Heart right ventricle (tissue), 16 donors: Measurements from ENCODE around the gene QTRT2. TPM values are rescaled to one million over a fixed set of nuclear protein-coding genes. Genes with fewer than 3 reads are reported as not detected.

Source experiments
- ATAC-seq, 8 donors: fragments of 200-7000 bp; cut with Tn5 transposase; one replicate each; pipeline ENCODE4 v1.9.1; 2020; ENCODE audit warnings: mild to moderate bottlenecking in 8 of 8, moderate library complexity in 8 of 8, moderate number of reproducible peaks in 1 of 8
- DNase-seq, 2 donors: peaks; one replicate each; pipeline ENCODE4 v3.0.0-alpha.2; 2020
- H3K27ac ChIP-seq, 10 donors: fragments of 200-600 bp; sonication (generic) in 2 of 10; one replicate each; pipeline versions ENCODE4 v1.5.0 to v1.8.0; 2020 to 2022; ENCODE audit warnings: mild to moderate bottlenecking in 3 of 10
- H3K27me3 ChIP-seq, 7 donors: fragments of 200-600 bp; one replicate each; pipeline ENCODE4 v1.8.0; 2021 to 2022; ENCODE audit warnings: mild to moderate bottlenecking in 2 of 7
- H3K36me3 ChIP-seq, 9 donors: fragments of 200-600 bp; sonication (generic) in 1 of 9; one replicate each; pipeline versions ENCODE4 v1.5.0 to v1.8.0; 2020 to 2022; ENCODE audit warnings: mild to moderate bottlenecking in 2 of 9
- H3K4me1 ChIP-seq, 9 donors: fragments of 200-600 bp; sonication (generic) in 1 of 9; one replicate each; pipeline versions ENCODE4 v1.5.0 to v1.8.0; 2020 to 2022; ENCODE audit warnings: mild to moderate bottlenecking in 4 of 9
- H3K4me3 ChIP-seq, 10 donors: fragments of 200-600 bp; sonication (generic) in 2 of 10; one replicate each; pipeline versions ENCODE4 v1.5.0 to v1.8.0; 2020 to 2022; ENCODE audit warnings: mild to moderate bottlenecking in 7 of 10, moderate library complexity in 2 of 10
- H3K9me3 ChIP-seq, 11 donors: fragments of 200-600 bp in 10 of 11; sonication (generic) in 2 of 11; one replicate each; pipeline versions ENCODE4 v1.5.0 to v1.8.0; 2013 to 2022; ENCODE audit warnings: mild to moderate bottlenecking in 2 of 11, control low read depth in 1 of 11, moderate library complexity in 1 of 11
- CTCF ChIP-seq, 9 donors: fragments of 200-600 bp; sonication (generic) in 2 of 9; IDR thresholded peaks; one replicate each; pipeline versions ENCODE4 v1.5.0 to v1.8.0; 2021 to 2022; ENCODE audit warnings: antibody characterized with exemption in 9 of 9, mild to moderate bottlenecking in 5 of 9, moderate library complexity in 1 of 9
- WGBS, 2 donors: extraction: QIAGEN DNeasy Blood & Tissue Kit; methylation state at CpG; one replicate each; pipeline ENCODE4 v1.1.7; 2013; ENCODE audit warnings: inconsistent platforms in 1 of 2; 5-methylcytosine and 5-hydroxymethylcytosine counted together
- intact Hi-C, 10 donors: fragments of 100-400 bp; cut with DNase I; formaldehyde crosslinking; loops; one replicate each; pipeline versions ENCODE4 v1.11.1 to v1.14.2; 2022
- polyA plus RNA-seq, 2 donors: library from polyadenylated mRNA; stranded (reverse); fragments of 200-250 nt; gene quantifications; one replicate each; pipeline ENCODE4 v1.2.3, GENCODE V29; 2013
- total RNA-seq, 10 donors: library from RNA; stranded (reverse); fragmentation: NEBNext Ultra II Directional in 3 of 10; extraction: Animal tissue kit (Norgen Biotek cat#: 25700) in 3 of 10; gene quantifications; one replicate each; pipeline versions ENCODE4 v1.2.1 to v1.2.4, GENCODE V29; 2021 to 2023
- donor health status: Arrhythmogenic right ventricular cardiomyopathy.
- donor health status: ischemic (EF 13 %, LVEDD 7.1; RV severe dilation, severe dysfunction).
- donor health status: healthy with polysubstance abuse.
- donor health status: DM: no; HTN: yes; CAD: no.
- donor health status: DM: no; HTN: no; CAD: no.
- donor health status: ischemic (EF 25% LVEDD 6.9; RV normal size, moderate dysfunction).
- donor health status: ischemic (EF 25% LVEDD 5.7; RV mildly dilated, moderate dysfunction).
- donor health status: healthy.
- donor health status: DM: yes; HTN: yes; CAD: no.
- donor health status: Ischemic cardiomyopathy.
- donor health status: ischemic (EF 35%, LVEDD 5.7; RV mildly dilated, moderate dysfunction).
- donor health status: nonischemic (EF 11% LVEDD 7.7; RV severe dilation, severe dysfunction).
- donor health status: DM: yes; HTN: yes; CAD: no.
- donor health status: PGD.
- donor health status: ischemic (EF 29% LVEDD 5.4; RV normal size, mild dysfunction).
- donor health status: nonischemic (EF 23%, LVEDD 6.1; RV moderate dilation, normal function).

QTRT2 gene
- total and polyA plus RNA-seq, 12 donors, result 3.4 to 9.7 (median 4.9) TPM

GRCh38 chr3:114120211-114120610, 63.7 kb downstream of the QTRT2 start:
- 75 to 76% methylated on average over 3 of the region's 3 CpGs for WGBS, 2 donors
- H3K9me3 ChIP-seq, result no peaks in the 10 kb centered on the region
- H3K27me3 ChIP-seq, result no peaks in the 10 kb centered on the region
- no peaks in the 10 kb centered on the region for H3K36me3 ChIP-seq
- intact Hi-C loops, result no loop called here
- H3K4me1 ChIP-seq, result peaks cover 0 to 34% (median 6%) of the 10 kb centered on the region in 9 donors
- H3K4me3 ChIP-seq, result no peak overlapping the region
- TF ChIP-seq CTCF (IDR thresholded peaks at IDR 0.05), result no peak
- H3K27ac ChIP-seq, result no peak overlapping the region
- DNase-seq (no peak), ATAC-seq (no peak)

- no peaks in the 10 kb centered on the region for H3K27me3 ChIP-seq
- 48 to 62% methylated on average over 4 of the region's 4 CpGs for WGBS, 2 donors
- H3K4me1 ChIP-seq, result peaks cover 0 to 34% (median 6%) of the 10 kb centered on the region in 9 donors
- H3K36me3 ChIP-seq, result no peaks in the 10 kb centered on the region
- no peak overlapping the region for H3K4me3 ChIP-seq
- H3K9me3 ChIP-seq, result no peaks in the 10 kb centered on the region
- ATAC-seq, result peak; percentile 79 to 97 (median 92)
- no peak for TF ChIP-seq CTCF (IDR thresholded peaks at IDR 0.05)
- H3K27ac ChIP-seq, result peak overlapping the region; percentile 31 to 83 (median 70)
- intact Hi-C loops, result no loop called here
- DNase-seq, result peak in 1 of 2 donors; percentile 60
Measured at GRCh38 chr3:114122027-114122709, 65.6 kb downstream of the QTRT2 start.

- DNase-seq (no peak), ATAC-seq (no peak)
- Histone ChIP-seq H3K4me1 (peaks cover 0 to 23% (median 6%) of the 10 kb centered on the region in 9 donors), H3K4me3 (no peak overlapping the region), H3K27ac (no peak overlapping the region), H3K36me3 (no peaks in the 10 kb centered on the region), H3K27me3 (no peaks in the 10 kb centered on the region), H3K9me3 (no peaks in the 10 kb centered on the region)
- intact Hi-C loops, result no loop called here
- 75 to 83% methylated on average over 1 of the region's 1 CpG for WGBS, 2 donors
- TF ChIP-seq CTCF (IDR thresholded peaks at IDR 0.05), result no peak
Measured at GRCh38 chr3:114126461-114126860, 69.9 kb downstream of the QTRT2 start.

GRCh38 chr3:114127517-114127916, 71.0 kb downstream of the QTRT2 start:
- no peak overlapping the region for H3K27ac ChIP-seq
- ATAC-seq (no peak), DNase-seq (no peak)
- H3K4me3 ChIP-seq, result no peak overlapping the region
- 88 to 89% methylated on average over 3 of the region's 3 CpGs for WGBS, 2 donors
- TF ChIP-seq CTCF (IDR thresholded peaks at IDR 0.05), result no peak
- H3K27me3 ChIP-seq, result no peaks in the 10 kb centered on the region
- H3K36me3 ChIP-seq, result no peaks in the 10 kb centered on the region
- intact Hi-C loops, result no loop called here
- peaks cover 0 to 14% (median 3%) of the 10 kb centered on the region in 9 donors for H3K4me1 ChIP-seq
- no peaks in the 10 kb centered on the region for H3K9me3 ChIP-seq
